Activated B cell treated with CpG ODN at 0.5 μM for 24 hours (primary cell): ENCODE measurements around the gene STRAP. TPM values are rescaled to one million over a fixed set of nuclear protein-coding genes. Genes with fewer than 3 reads are reported as not detected.
A peak's percentile ranks its signal among the peaks of the same experiment; 100 is the strongest.

Experiments
- ATAC-seq: fragments of 200-7000 bp; cut with Tn5 transposase; one replicate; pipeline ENCODE4 v1.10.0; 2021; ENCODE audit warnings: low read depth, mild to moderate bottlenecking, moderate library complexity
- CTCF ChIA-PET: fragments of 350-600 bp; sonication (Branson Sonifier 250); formaldehyde crosslinking; loops from one replicate; lab custom pipeline; 2021; ENCODE audit warnings: antibody characterized with exemption; lab: Charles Lee
- POLR2A ChIA-PET: fragments of 350-600 bp; sonication (Branson Sonifier 250); formaldehyde crosslinking; loops from one replicate; lab custom pipeline; 2021; ENCODE audit warnings: antibody characterized with exemption; lab: Charles Lee
- DNase-seq: peaks from one replicate; pipeline ENCODE4 v3.0.0; 2022
- H3K27ac Mint-ChIP-seq: one replicate; pipeline ENCODE4 v1.8.0; 2020; ENCODE audit warnings: mixed read lengths
- H3K27me3 Mint-ChIP-seq: one replicate; pipeline ENCODE4 v1.8.0; 2021; ENCODE audit warnings: mixed read lengths
- H3K36me3 Mint-ChIP-seq: one replicate; pipeline ENCODE4 v1.8.0; 2021; ENCODE audit warnings: low read depth, mixed read lengths
- H3K4me1 Mint-ChIP-seq: one replicate; pipeline ENCODE4 v1.8.0; 2021; ENCODE audit warnings: mixed read lengths
- H3K4me3 Mint-ChIP-seq: one replicate; pipeline ENCODE4 v1.8.0; 2020; ENCODE audit warnings: mild to moderate bottlenecking, mixed read lengths
- H3K9me3 Mint-ChIP-seq: one replicate; pipeline ENCODE4 v1.8.0; 2020; ENCODE audit warnings: mixed read lengths
- CTCF ChIP-seq: fragments of 200-600 bp; IDR thresholded peaks from one replicate; pipeline ENCODE4 v1.8.0; 2022; ENCODE audit warnings: antibody characterized with exemption, mild to moderate bottlenecking
- intact Hi-C: fragments of 100-400 bp; cut with micrococcal nuclease; formaldehyde crosslinking; loops from one replicate; pipeline ENCODE4 v1.15.1; 2024
- total RNA-seq: library from RNA; stranded (reverse); gene quantifications from 2 replicates; pipeline ENCODE4 v1.2.3, GENCODE V29; 2022

STRAP gene
- total RNA-seq, 1 donor from 2014 or later, result 82.3 TPM

DNA sequence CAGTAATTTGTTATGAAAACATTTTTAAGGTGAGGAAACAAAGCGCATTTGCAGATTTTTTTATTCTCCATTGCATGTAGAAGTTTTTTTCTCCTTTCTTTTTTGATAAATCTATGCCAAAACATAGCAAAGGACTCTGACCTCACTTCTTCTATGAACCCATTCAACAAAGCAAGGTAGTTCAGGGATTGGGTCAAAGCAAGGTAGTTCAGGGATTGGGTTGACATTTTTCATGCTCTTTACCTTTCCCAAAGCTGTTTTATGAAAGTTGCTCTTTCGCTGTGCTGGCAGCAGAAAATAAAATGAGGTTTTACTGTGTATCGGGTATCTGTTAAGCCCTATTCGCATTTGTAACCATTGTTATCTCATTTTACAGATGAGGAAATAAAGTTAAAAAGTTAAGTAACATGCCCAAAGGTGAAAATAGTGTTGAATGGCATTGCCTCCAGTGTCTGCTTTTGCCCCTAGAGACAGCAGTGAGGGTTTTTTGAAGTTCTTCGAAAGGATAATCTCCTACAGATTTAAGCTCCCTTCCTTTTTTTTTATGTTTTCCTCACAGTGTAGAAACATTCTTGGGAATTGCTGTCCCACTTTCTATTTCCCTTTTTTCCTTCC lies 10.6 kb downstream of the STRAP start:
- Mint-ChIP-seq H3K27me3 (no peaks in the 10 kb centered on the region), H3K4me1 (peaks cover 5% of the 10 kb centered on the region), H3K9me3 (no peaks in the 10 kb centered on the region), H3K27ac (no peak overlapping the region), H3K4me3 (no peak overlapping the region), H3K36me3 (peaks cover 56% of the 10 kb centered on the region)
- POLR2A ChIA-PET, result no interaction called here
- no peak for DNase-seq
- intact Hi-C loops, result no loop called here
- no peak for TF ChIP-seq CTCF
- ATAC-seq, result no peak
- CTCF ChIA-PET, result interaction anchor here (1.9 kb wide), 1 partner anchor 302 kb away, joined by 4 read pairs; no protein-coding TSS in a partner anchor

DNA sequence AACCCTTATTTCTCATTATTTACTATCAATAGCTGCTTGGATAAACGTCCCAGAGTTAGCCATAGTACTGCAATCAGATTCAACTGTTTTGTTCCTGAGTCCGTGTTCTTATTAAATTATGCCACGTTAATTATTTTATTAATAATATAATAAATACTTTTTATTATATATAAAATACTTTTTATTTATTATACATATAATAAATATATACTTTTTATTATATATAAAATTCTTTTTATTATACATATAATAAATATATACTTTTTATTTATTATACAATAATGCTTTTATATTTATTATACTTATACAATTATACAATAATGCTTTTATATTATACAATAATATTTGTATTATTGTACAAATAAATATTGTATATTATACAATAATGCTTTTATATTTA lies 11.1 kb downstream of the STRAP start:
- peaks cover 4% of the 10 kb centered on the region for H3K4me1 Mint-ChIP-seq
- intact Hi-C loops, result no loop called here
- peaks cover 54% of the 10 kb centered on the region for H3K36me3 Mint-ChIP-seq
- H3K27me3 Mint-ChIP-seq, result no peaks in the 10 kb centered on the region
- no peak overlapping the region for H3K4me3 Mint-ChIP-seq
- POLR2A ChIA-PET, result no interaction called here
- DNase-seq (no peak), ATAC-seq (no peak)
- TF ChIP-seq CTCF, result no peak
- CTCF ChIA-PET, result interaction anchor here (1.9 kb wide), 1 partner anchor 303 kb away, joined by 4 read pairs; no protein-coding TSS in a partner anchor
- H3K27ac Mint-ChIP-seq, result no peak overlapping the region
- no peaks in the 10 kb centered on the region for H3K9me3 Mint-ChIP-seq

GRCh38 chr12:15896867-15897266 lies 14.7 kb downstream of the STRAP start:
- H3K9me3 Mint-ChIP-seq, result no peaks in the 10 kb centered on the region
- H3K27me3 Mint-ChIP-seq, result no peaks in the 10 kb centered on the region
- H3K4me3 Mint-ChIP-seq, result no peak overlapping the region
- H3K4me1 Mint-ChIP-seq, result peaks cover 5% of the 10 kb centered on the region
- ATAC-seq (no peak), DNase-seq (no peak)
- intact Hi-C loops, result loop anchor here (2.0 kb wide), 1 partner anchor 14 kb away; the partner anchor contains the start of gene DERA
- ChIA-PET CTCF (interaction anchor here (1.1 to 3.6 kb wide), 5 partner anchors 8 to 365 kb away, joined by 3 to 24 read pairs (median 8); partner anchors contain the start of gene DERA), POLR2A (no interaction called here)
- TF ChIP-seq CTCF, result no peak
- no peak overlapping the region for H3K27ac Mint-ChIP-seq
- H3K36me3 Mint-ChIP-seq, result peaks cover 66% of the 10 kb centered on the region

DNA sequence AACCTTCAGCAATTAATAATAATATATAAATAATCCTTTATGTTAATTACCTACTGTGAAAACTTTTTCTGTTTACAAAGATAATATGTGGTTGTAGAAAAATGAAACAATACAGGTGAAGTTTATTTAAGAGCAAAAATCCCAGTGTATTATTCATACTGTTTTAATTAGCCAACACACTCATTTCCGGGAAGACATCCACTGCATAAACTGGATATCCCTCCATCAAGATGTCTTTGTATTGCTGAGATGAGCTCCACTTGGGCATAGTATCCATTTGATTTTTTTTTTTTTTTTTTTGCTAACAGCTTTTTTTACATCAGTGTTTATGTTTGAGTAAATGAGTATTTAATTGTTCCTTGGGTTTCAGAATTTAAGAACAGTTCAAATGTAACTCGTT lies 15.2 kb downstream of the STRAP start:
- ChIA-PET CTCF (interaction anchor here (1.1 to 3.6 kb wide), 6 partner anchors 9 to 365 kb away, joined by 3 to 24 read pairs (median 10); partner anchors contain the start of gene DERA), POLR2A (interaction anchor here (0.7 kb wide), 1 partner anchor 1110 kb away, joined by 5 read pairs; no protein-coding TSS in a partner anchor)
- Mint-ChIP-seq H3K27ac (no peak overlapping the region), H3K36me3 (peaks cover 69% of the 10 kb centered on the region), H3K27me3 (no peaks in the 10 kb centered on the region), H3K4me1 (peaks cover 5% of the 10 kb centered on the region), H3K4me3 (no peak overlapping the region), H3K9me3 (no peaks in the 10 kb centered on the region)
- no peak for DNase-seq
- intact Hi-C loops, result loop anchor here (2.0 kb wide), 1 partner anchor 13 kb away; the partner anchor contains the start of gene DERA
- ATAC-seq, result no peak
- TF ChIP-seq CTCF, result no peak

DNA sequence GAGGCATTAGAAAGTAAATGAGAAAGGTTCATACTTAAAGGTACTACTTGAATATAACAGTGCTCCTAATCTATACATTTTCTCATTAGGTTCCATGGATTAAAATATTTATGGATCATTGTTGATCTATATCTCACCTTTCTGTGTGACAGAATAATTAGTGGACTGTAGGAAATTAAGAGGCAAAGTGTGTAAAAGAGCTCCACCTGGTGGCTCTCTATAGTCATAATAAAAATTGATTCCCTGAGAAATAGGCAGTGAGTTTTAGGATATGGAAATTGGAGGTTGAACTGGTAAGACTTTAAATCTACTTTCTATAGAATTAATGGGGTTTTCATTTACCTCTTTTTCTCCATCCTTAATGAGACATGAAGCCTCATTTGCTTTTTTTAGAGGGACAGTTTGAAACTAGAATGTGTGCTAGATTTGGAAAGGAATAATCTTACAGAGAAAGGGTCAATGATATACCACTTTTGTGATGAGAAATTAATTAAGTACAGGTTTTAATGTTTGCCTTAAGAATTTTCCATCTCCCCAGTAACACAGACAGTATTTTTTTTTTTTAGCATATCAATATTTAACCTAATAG lies 17.2 kb downstream of the STRAP start:
- intact Hi-C loops, result loop anchor here (1.0 to 2.0 kb wide), 4 partner anchors 17 to 367 kb away; partner anchors contain the start of gene STRAP
- Mint-ChIP-seq H3K36me3 (peaks cover 76% of the 10 kb centered on the region), H3K4me1 (peaks cover 5% of the 10 kb centered on the region), H3K4me3 (no peak overlapping the region), H3K27me3 (no peaks in the 10 kb centered on the region), H3K9me3 (no peaks in the 10 kb centered on the region), H3K27ac (no peak overlapping the region)
- TF ChIP-seq CTCF, result no peak
- ChIA-PET CTCF (interaction anchor here (1.0 to 3.6 kb wide), 9 partner anchors 8 to 367 kb away, joined by 3 to 24 read pairs (median 8); partner anchors contain the start of gene DERA), POLR2A (interaction anchor here (1.0 kb wide), 1 partner anchor 23 kb away, joined by 5 read pairs; no protein-coding TSS in a partner anchor)
- ATAC-seq (peak; percentile 57), DNase-seq (no peak)
